Measurements from ENCODE around the gene TCERG1.
"Not testable (repeated sequence)": the region's sequence is repeated elsewhere in the genome, so short reads cannot be mapped to it uniquely, and the experiment has no call there.

The TCERG1 gene

DNA sequence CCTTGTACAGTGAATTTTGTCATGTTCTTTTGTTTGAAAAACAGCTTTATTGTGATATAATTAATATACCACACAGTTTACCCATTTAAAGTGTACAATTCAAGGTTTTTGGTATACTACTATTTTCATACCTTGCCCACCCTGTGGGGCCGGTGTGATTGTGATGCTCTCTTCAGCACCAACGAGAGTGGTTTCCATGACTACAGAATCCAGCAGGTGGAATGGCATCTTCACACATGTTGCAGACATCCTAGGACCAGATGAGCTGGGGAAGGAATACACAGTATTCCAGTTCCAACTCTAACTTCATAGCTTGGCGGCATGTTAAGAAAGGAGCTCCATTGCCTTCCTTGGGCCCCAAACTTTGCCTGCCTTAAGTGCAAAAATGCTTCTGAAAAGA lies 76.6 kb downstream of the TCERG1 start:
- FAIRE-seq, result no peak

DNA sequence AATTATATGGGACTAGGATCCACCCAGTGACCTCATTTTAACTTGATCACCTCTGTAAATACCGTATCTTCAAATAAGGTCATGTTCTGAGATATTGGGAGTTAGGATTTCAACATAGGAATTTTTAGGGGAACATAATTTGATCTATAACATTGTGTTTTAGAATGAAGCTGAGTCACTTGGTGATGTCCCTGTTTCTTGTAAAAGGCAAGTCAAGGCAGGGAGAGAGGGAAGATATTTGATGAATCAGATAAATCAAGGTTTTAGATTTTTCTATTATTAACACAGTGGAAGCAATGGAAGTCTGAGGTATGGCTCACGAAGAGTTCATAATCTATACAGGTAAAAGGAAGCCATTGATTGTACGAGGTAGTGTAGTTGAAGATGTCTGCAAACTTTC lies 80.7 kb downstream of the TCERG1 start:
- no peak for FAIRE-seq

DNA sequence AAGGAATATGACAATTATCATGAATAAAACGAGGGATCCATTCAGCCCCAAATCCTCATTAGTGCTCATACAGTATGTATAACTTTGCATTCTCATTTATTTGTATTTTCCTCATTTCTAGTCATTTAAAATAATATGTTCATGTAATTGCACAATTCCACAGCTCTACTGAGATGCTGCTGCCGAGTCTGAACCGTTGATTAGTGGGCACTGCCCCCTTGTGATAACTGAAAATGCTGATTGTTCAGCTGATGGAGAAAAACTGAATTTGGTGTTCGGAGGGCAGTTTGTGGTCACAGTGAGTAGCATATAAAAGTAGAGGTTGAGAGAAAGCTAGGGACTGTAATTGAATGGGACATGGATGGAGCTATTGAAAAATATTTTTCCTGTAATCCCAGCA lies 81.1 kb downstream of the TCERG1 start:
- FAIRE-seq, result no peak

DNA sequence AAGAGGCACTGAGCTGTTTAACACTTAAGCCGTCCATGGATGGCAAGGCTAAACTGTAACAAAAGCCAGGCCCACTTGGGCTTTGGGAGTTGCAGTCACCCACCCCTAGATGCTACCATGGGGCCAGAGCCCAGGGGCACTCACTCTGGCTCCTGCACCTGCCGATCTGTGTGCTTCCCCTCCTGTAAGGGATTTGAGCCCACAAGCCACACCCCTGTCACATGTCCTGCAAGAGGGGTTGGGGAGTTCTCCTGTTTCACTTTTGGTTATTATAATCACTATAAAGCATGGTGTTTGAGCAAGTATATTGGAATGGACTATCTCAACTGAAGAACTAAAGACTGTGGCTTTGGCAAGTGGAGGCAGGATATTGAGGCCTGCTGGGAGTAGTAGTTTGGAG lies 82.9 kb downstream of the TCERG1 start:
- no peak for FAIRE-seq

DNA sequence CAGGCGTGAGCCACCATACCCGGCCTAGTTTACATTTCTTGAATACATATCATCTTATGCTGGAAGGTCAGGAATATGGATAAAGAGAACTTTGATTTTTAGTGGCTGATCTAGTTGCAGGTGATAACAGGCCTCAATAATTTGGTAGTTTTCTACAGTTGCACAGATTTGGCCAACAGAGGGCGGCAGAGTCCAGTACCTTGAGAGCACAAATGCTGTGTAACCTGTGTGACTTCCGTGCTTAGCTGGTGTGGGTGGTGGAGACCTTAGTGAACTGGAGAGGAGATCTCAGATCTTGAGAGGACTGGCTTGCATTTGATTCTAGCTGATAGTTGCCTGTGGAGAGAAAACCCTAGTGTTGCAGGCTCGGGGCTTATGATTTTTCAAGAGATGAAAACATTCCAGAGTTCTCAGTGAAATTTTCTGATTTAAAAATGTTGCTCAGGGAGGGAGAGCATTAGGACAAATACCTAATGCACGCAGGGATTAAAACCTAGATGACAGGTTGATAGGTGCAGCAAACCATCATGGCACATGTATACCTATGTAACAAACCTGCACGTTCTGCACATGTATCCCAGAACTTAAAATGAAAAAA lies 86.2 kb downstream of the TCERG1 start:
- peak; percentile 65 for FAIRE-seq

DNA sequence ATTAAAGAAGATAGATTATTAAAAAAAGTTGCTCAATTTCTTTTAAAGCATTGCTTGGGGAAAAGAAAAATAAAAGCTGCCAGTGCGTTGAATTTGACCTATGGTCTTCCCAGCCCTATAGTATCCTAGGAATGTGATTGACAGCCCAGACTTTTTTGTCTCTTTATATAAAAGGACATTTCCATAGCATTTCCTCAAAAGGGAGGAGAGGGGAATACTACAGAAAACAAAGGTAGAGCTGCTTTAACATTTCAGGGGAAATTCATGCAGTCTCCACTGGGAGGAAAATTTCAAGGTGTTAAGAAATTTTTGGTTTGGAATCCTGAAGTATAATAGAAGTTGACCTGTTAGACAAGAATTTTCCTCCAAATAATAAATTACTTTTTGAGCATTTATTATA lies 86.7 kb downstream of the TCERG1 start:
- FAIRE-seq, result no peak

DNA sequence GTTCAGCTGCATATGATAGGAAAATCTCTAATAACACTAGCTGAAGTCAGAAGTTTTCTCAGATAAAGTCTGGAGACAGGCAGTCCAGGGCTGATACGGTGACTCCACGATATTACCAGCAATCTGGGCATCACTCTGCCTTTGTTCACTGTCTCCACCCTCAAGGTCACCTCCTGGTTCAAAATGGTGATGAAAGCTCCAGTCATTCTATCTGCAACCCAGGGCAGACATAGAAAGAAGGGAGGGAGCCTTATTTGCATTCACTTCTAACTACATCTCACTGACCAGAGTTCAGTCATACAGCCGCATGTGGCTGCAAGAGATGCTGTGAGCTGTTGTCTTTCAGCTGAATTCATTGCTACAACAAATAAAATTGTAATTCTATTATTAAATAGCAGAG lies 91.3 kb downstream of the TCERG1 start:
- FAIRE-seq, result no peak

DNA sequence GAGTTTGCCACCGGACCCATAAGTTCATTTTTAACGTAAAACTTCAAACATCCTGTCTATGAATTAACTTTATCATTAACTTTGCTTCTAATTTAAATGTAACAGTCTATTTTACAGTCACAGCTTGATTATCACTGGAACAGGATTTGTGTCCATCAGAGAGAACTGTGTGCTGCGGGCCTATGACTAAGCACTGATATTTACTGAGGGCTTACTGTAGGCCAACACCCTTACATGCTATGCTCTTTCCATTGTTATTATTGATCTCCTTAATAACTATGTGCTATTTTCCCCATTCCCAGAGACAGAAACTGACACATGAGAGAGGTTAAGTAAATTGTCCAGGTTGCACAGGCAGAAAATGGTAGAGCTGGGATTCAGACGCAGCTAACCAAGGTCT lies 92.8 kb downstream of the TCERG1 start:
- no peak for FAIRE-seq

DNA sequence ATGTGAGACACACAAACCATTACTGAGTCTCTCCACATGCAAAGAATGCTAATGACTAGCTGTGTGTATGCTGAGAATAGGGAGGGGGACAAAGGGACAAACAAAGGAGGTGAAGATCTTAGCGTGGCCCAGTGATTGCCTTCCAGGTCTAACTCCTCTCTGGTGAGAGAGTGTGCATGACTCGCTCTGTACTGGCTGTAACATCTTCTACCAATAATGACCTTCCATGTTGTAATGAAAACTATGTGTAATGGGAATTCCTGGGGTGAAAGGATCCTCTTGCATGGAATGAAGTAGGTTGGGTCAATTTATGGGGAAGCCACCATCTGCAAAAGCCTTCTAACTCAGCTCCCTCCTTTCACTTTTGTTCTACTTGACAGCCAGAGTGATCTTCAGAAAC lies 93.3 kb downstream of the TCERG1 start:
- FAIRE-seq, result no peak

DNA sequence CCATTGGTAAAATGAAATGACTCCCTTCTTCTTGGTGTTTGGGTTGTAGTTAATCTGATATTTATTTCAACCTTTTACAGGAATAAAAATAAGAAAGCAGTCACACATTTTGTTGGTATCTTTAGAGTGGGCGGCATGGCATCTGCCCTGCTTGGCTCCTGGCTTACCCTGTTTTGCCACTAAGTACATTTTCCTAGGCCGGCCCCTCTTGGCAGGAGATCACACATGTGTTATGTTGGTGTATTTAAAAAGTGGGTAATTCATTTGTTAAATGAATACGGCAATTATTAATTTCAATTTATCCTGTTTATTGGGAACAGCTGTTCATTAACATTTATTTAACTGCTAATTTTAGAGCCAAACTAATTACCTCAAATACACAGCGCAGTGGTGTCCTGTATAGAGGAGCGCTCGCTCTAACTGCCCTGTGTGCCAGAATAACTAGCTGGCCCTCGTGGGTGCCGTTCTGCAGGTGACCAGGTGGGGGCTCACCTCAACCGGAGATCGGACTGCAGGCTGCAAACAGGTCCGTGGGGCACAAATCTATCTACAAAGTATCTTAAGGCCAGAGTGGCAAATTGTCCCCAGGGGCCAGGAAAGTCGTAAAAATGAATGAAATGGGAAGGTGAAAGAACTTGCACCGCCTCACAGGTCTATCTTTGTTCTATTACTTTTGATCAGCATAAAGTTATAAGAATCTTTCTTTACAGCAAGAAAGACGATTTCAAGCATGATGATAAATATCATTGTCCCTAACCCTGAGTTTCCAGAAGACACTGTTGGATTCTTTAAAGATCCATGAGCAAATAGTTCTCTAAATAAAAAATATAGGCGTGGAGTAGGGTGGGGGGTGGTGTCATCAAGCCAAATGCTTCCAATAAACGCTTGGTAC lies 95.1 kb downstream of the TCERG1 start:
- FAIRE-seq, result no peak

DNA sequence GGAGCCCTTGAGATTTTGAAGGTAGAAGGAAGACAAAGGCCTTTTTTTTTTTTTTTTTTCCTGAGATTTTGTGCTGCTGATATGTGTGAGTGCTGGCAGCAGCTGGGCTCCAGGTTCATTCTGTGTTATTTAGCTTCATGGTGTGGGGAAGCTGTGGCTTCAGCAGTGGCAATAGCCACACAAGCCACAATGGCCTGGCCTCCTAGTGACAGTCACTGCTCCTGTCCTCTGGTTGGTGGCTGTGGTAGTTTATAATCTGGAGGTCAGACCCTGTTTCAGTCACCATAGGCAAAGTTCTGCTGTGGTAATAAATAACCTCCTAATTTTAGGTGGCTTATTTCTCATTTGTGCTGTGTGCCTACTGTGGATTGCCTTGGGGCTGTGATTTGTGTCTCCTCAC lies 97.1 kb downstream of the TCERG1 start:
- FAIRE-seq, result no peak

DNA sequence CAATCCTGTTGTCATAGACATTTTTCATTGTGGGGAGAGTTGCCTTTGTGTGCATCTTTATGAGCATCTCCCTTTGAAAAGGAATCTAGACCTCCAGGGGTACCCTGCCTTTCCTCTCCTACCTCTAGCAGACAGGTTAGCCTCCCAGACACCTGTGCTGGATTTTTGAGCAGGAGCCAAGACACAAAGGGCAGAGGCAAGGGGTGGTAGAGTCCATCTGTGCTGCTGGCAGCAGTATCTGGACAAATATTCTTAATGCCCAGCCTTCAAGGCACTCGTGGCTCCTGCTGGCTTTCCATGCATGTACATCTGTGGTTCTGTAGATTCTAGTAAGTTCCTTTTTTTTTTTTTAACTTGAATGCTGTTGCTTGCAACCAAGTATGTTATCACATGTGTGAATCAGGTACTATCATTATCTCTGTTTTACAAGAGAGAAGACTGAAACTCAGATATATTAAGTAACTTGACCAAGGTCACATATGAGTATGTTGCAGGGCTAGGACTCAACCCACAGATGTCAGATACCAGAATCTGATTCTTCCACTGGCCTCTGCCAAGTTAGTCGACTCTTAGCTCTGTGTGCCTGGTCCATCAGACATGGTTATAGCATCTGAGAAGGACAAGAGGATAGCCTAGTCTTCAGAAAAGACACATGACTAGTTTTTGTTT lies 101.8 kb downstream of the TCERG1 start:
- no peak for FAIRE-seq

DNA sequence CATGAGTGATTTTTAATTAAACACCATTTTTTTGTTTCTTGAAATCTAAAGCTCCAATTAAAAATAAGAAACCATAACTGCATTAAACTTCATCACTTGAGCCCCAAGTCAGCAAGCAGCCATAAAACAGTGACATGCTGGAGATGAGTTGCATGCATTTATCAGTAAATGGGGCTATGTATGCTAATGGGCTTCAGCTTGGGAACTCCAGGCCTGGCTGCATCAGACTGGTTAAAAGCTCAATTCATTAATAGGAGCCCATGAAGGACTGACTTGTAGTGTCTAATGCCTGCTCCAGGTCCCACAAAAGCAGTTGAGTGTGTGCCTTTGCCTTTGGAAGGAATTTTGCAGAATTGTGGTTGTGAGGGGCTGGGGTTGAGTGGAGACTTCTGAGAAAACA lies 102.5 kb downstream of the TCERG1 start:
- FAIRE-seq, result no peak

DNA sequence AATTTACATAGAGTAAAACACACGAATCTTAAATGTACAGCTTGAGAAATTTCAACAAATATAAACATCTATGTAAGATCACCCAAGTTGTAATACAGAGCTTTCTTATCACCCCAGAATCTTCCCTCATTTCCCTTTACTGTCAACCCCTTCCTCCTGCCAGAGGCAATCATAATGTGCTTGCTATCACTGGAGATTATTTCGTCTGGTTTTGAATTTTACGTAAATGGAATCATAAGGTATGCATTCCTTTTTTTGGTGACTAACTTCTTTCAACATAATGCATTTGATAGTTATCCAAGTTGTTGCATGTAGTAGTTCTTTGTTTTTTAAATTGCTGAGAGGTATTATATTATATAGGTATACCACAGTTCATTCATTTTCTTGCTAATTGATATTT lies 106.3 kb downstream of the TCERG1 start:
- FAIRE-seq, result no peak

DNA sequence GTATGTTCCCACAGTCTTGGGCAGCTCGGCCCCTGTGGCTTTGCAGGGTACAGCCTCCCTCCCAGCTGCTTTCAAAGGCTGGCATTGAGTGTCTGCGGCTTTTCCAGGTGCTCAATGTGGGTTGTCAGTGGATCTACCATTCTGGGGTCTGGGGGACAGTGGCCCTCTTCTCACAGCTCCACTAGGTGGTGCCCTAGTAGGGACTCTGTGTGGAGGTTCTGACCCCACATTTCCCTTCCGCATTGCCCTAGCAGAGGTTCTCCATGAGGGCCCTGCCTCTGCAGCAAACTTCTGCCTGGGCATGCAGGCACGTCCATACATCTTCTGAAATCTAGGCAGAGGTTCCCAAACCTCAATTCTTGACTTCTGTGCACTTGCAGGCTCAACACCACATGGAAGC lies 109.8 kb downstream of the TCERG1 start:
- not testable (repeated sequence) for FAIRE-seq

DNA sequence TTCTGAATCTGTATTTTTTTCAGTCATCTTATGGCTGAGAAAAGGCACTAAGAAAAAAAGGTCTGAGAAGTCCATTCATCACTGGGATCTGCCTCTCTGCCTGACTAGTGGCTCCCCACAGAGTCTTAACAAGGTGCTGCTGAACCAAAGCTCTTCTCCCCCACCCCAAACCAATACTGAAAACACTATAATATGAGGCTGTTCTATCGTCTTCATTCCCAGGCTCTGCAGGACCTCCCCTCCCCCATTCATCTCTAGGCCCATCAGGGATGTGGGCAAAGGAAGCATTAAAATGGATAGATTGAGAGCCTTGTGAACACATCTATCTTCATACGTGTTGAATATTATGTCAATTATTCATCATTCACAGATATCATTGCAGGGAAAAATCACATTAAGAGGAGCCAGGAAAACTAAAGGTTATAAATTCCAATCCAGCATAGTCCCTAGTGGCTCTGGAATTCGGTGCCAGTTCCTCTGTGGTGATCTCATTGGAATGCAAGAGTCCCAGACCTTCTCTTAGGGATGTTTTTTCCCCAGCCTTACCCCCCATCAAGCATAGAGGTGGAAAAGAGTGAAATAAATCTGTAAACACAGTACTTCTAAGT lies 113.2 kb downstream of the TCERG1 start:
- no peak for FAIRE-seq
